ENCODE measurements around the gene PAPOLG.

DNA sequence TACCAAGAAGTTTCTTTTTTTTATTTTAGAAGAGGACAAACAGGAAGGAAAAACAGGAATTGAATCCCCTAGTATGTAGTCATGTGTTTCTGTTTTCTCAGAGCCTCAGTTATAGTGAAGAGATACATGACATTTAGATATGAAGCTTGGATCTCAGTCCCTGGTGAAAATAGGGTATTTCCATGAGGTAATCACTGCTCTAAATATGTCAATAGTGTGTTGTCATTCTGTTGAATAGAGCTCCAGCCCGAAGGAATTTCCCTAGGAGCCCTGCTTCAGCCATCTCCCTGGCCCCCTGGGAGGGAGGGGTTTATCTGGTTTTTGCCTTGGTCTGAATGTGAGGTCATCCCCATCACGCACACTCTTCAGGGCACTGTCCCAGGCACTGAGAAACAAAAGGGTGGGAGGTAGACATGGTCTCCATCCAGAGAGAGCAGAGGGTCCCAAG, 78.2 kb downstream of the PAPOLG start:
- TF ChIP-seq CTCF (IDR thresholded peaks at IDR 0.05) (no peak), POLR2A (IDR thresholded peaks at IDR 0.05) (no peak)
